OCI-LY3 (cell line): ENCODE data around the gene CCDC89.

Experiments
- EZH2phosphoT487 ChIP-seq: fragments of 200-600 bp; shearing (Covaris generic); IDR thresholded peaks from 2 replicates; pipeline ENCODE4 v1.6.1; 2018; ENCODE audit warnings: antibody characterized with exemption, mixed run types, low read depth
- TF ChIP-seq, protein P1 (sequence below): fragments of 200-600, 300-600 bp; sonication (generic); IDR thresholded peaks from 2 replicates; pipeline ENCODE4 v1.5.1; 2014; ENCODE audit warnings: antibody characterized with exemption, low read length, low read depth

DNA sequence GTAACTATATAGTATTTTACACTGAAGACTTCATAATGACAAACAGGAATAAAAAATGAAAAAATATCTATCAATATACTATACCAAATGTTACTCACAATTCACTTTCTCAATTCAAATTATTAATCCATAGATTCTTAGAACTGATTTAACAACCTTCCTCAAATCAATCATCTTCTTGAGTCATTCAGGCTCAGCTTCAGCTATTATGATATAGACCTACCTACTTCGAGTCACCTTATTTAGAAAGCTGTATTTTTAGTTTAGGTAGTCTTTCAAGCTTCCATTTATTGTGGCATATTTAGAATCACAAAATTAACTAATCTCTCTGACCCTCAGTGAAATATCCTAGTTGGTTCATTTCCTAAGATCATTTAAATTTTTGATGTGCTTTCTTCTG lies 29.2 kb downstream of the CCDC89 start:
- TF ChIP-seq, protein P1, sequence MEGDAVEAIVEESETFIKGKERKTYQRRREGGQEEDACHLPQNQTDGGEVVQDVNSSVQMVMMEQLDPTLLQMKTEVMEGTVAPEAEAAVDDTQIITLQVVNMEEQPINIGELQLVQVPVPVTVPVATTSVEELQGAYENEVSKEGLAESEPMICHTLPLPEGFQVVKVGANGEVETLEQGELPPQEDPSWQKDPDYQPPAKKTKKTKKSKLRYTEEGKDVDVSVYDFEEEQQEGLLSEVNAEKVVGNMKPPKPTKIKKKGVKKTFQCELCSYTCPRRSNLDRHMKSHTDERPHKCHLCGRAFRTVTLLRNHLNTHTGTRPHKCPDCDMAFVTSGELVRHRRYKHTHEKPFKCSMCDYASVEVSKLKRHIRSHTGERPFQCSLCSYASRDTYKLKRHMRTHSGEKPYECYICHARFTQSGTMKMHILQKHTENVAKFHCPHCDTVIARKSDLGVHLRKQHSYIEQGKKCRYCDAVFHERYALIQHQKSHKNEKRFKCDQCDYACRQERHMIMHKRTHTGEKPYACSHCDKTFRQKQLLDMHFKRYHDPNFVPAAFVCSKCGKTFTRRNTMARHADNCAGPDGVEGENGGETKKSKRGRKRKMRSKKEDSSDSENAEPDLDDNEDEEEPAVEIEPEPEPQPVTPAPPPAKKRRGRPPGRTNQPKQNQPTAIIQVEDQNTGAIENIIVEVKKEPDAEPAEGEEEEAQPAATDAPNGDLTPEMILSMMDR = no peak
- no peak for TF ChIP-seq EZH2phosphoT487
